Small intestine (tissue), 7 donors: ENCODE measurements around the gene PER3. TPM values are rescaled to one million over a fixed set of nuclear protein-coding genes. Genes with fewer than 3 reads are reported as not detected.
"Not testable (repeated sequence)": the region's sequence is repeated elsewhere in the genome, so short reads cannot be mapped to it uniquely, and the experiment has no call there.

Source experiments
- DNase-seq, 2 donors: peaks; one replicate each; pipeline versions ENCODE4 v3.0.0 to v3.0.0-alpha.2; 2013
- FAIRE-seq: peaks from 2 replicates; lab custom pipeline; 2012; peaks lifted over from hg19 to GRCh38; lab: Jason Lieb, UNC
- H3K27ac ChIP-seq, 3 donors: one replicate each; pipeline ENCODE4 v1.5.1; 2013; ENCODE audit warnings: low read length in 2 of 3, mild to moderate bottlenecking in 2 of 3, control low read depth in 1 of 3, inconsistent platforms in 1 of 3, low read depth in 1 of 3, moderate library complexity in 1 of 3
- H3K27me3 ChIP-seq, 3 donors: one replicate each; pipeline ENCODE4 v1.6.1; 2013; ENCODE audit warnings: low read length in 3 of 3, inconsistent platforms in 1 of 3; ENCODE audit not compliant: control insufficient read depth in 3 of 3, insufficient read depth in 3 of 3
- H3K36me3 ChIP-seq, 3 donors: one replicate each; pipeline ENCODE4 v1.6.1; 2013; ENCODE audit warnings: low read length in 3 of 3, inconsistent platforms in 1 of 3, low read depth in 1 of 3, mild to moderate bottlenecking in 1 of 3, moderate library complexity in 1 of 3; ENCODE audit not compliant: control insufficient read depth in 3 of 3, insufficient read depth in 2 of 3
- H3K4me1 ChIP-seq, 3 donors: one replicate each; pipeline ENCODE4 v1.6.1; 2013; ENCODE audit warnings: low read length in 2 of 3, inconsistent platforms in 1 of 3, low read depth in 1 of 3, mild to moderate bottlenecking in 1 of 3, moderate library complexity in 1 of 3; ENCODE audit not compliant: control insufficient read depth in 3 of 3, insufficient read depth in 2 of 3
- H3K4me3 ChIP-seq, 3 donors: one replicate each; pipeline ENCODE4 v1.5.1; 2013; ENCODE audit warnings: low read length in 3 of 3, control low read depth in 1 of 3, inconsistent platforms in 1 of 3, low read depth in 1 of 3, mild to moderate bottlenecking in 1 of 3, moderate library complexity in 1 of 3
- H3K9me3 ChIP-seq, 2 donors: one replicate each; pipeline ENCODE4 v1.6.1; 2013; ENCODE audit warnings: low read depth in 1 of 2, low read length in 1 of 2; ENCODE audit not compliant: control insufficient read depth in 2 of 2, insufficient read depth in 1 of 2
- WGBS, 3 donors: extraction: QIAGEN DNeasy Blood & Tissue Kit; methylation state at CpG; one replicate each; pipeline ENCODE4 v1.1.7; 2013; 5-methylcytosine and 5-hydroxymethylcytosine counted together
- polyA plus RNA-seq, 4 donors: library from polyadenylated mRNA; stranded (reverse) in 3 of 4; unstranded in 1 of 4; fragments of 200-250 nt in 3 of 4; fragments of 120-200 nt in 1 of 4; gene quantifications; one replicate each; pipeline versions ENCODE4 v1.2.1 to v1.2.3, GENCODE V29; 2013
- donor health status: healthy with polysubstance abuse.
- donor health status: control.
- donor health status: control.
- donor health status: Bipolar disorder and iron deficiency.
- donor health status: healthy.

PER3 gene
- polyA plus RNA-seq, 4 donors = 2.5 to 4.9 (median 3.5) TPM

DNA sequence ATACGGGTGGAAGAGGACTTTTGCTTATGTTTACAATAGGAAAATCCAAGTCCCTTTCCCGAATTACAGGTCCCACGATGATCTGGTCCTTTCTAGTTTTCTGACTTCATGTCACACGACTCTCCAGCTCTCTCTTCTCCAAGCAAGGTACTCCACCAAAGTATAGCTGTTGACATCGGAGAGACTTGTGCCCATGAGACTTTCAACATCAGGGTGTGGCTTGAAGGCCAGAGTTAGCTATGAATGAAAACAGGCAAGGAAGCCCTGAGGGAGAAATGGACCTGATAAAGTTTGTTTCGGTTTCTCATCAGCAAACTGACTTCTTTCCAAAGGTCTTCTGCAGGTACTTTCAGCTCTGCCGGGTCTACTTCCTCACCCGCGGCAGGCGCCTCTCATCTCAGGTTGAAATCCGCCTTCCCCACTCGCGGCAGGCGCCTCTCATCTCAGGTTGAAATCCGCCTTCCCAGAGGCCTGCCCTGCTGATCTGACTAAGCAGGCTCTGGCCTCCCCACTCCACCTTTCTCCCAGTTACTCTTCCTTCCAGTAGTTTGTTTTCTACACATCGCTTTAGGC is 2.1 kb upstream of the PER3 start:
- Histone ChIP-seq H3K27me3 (peaks cover 0 to 6% (median 0%) of the 10 kb centered on the region in 3 donors), H3K9me3 (peaks cover 0 to 9% of the 10 kb centered on the region in 2 donors), H3K36me3 (peaks cover 0 to 25% (median 7%) of the 10 kb centered on the region in 3 donors), H3K27ac (peak overlapping the region; percentile 67 to 87 (median 85)), H3K4me3 (peak overlapping the region in 1 of 3 donors; percentile 14), H3K4me1 (peaks cover 3 to 12% (median 9%) of the 10 kb centered on the region in 3 donors)
- peak; percentile 50 to 89 for DNase-seq
- no peak for FAIRE-seq
- 11 to 59% (median 22%) methylated on average over 16 of the region's 16 CpGs for WGBS, 3 donors

DNA sequence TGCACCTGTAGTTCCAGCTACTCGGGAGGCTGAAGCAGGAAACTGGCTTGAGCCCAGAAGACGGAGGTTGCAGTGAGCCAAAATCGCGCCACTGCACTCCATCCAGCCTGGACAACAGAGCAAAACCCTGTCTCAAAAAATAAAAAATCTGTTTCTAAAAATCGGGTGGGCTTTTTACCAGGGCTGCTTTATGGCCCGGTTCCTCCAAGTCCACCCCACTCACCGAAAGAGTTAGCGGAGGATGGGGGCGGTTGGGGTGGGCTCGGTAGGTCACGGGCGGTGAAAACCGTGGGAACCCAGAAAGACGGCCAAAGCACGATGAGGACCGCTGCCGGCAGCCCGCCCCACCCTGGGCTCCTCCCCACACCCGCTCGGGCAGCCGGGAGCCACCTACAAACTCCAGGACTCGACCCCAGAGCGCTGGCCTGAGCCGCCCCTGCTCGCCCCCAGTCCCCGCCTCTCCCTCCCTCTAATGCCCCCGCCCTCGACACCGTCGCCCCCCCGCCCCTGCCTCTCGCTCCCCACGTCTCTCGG is 846 bp upstream of the PER3 start:
- WGBS, 3 donors = 1 to 2% (median 2%) methylated on average over 23 to 34 of the region's 34 CpGs
- H3K4me1 ChIP-seq = peaks cover 3 to 12% (median 9%) of the 10 kb centered on the region in 3 donors
- peaks cover 0 to 6% (median 0%) of the 10 kb centered on the region in 3 donors for H3K27me3 ChIP-seq
- H3K4me3 ChIP-seq = peak overlapping the region; percentile 33 to 58 (median 54)
- DNase-seq (peak; percentile 33 to 55), FAIRE-seq (no peak)
- peaks cover 0 to 16% (median 0%) of the 10 kb centered on the region in 3 donors for H3K36me3 ChIP-seq
- H3K9me3 ChIP-seq = peaks cover 0 to 9% of the 10 kb centered on the region in 2 donors
- H3K27ac ChIP-seq = peak overlapping the region; percentile 67 to 87 (median 84)

- H3K4me1 ChIP-seq = peaks cover 3 to 12% (median 9%) of the 10 kb centered on the region in 3 donors
- peaks cover 0 to 6% (median 0%) of the 10 kb centered on the region in 3 donors for H3K27me3 ChIP-seq
- WGBS, 3 donors = 40 to 56% (median 55%) methylated on average over 41 to 52 of the region's 52 CpGs
- H3K36me3 ChIP-seq = peaks cover 0 to 11% (median 0%) of the 10 kb centered on the region in 3 donors
- peak overlapping the region in 2 of 3 donors; percentile 32 to 58 for H3K4me3 ChIP-seq
- no peak for FAIRE-seq
- DNase-seq = peak; percentile 16 to 26
- peak overlapping the region in 2 of 3 donors; percentile 72 to 74 for H3K27ac ChIP-seq
- H3K9me3 ChIP-seq = peaks cover 0 to 9% of the 10 kb centered on the region in 2 donors
Measured at GRCh38 chr1:7784492-7785071, 491 bp downstream of the PER3 start.

GRCh38 chr1:7785108-7785507 is 1.0 kb downstream of the PER3 start:
- Histone ChIP-seq H3K4me1 (peaks cover 3 to 12% (median 9%) of the 10 kb centered on the region in 3 donors), H3K9me3 (peaks cover 0 to 11% of the 10 kb centered on the region in 2 donors), H3K27me3 (peaks cover 0 to 6% (median 0%) of the 10 kb centered on the region in 3 donors), H3K4me3 (no peak overlapping the region), H3K36me3 (peaks cover 0 to 11% (median 0%) of the 10 kb centered on the region in 3 donors), H3K27ac (no peak overlapping the region)
- 90 to 95% (median 93%) methylated on average over 7 of the region's 7 CpGs for WGBS, 3 donors
- DNase-seq (no peak), FAIRE-seq (no peak)

DNA sequence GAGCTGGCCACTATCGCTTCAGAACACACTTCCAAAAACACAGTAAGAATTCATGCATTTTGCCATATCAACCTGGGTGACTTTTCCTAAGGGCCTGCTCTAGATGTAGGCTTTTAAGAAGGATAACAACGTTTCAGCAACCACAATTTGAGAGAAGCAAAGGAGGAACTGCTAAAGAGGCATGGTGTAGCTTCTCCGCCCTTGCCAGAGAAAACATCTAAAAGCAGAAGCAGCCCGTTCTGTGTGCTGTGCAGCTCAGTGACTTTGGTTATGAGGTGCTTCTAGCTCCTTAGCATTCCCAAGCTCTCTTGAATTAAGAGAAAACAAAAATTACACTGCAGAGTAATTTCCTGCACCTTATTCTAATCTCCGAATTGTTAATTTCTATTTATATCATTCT is 2.7 kb downstream of the PER3 start:
- H3K9me3 ChIP-seq = peaks cover 0 to 27% of the 10 kb centered on the region in 2 donors
- no peak for DNase-seq
- 68 to 74% (median 73%) methylated on average over 5 of the region's 5 CpGs for WGBS, 3 donors
- peaks cover 0 to 6% (median 0%) of the 10 kb centered on the region in 3 donors for H3K27me3 ChIP-seq
- H3K4me3 ChIP-seq = no peak overlapping the region
- H3K4me1 ChIP-seq = peaks cover 3 to 12% (median 6%) of the 10 kb centered on the region in 3 donors
- no peak for FAIRE-seq
- peaks cover 0 to 4% (median 0%) of the 10 kb centered on the region in 3 donors for H3K36me3 ChIP-seq
- H3K27ac ChIP-seq = no peak overlapping the region

- Histone ChIP-seq H3K4me1 (peaks cover 0 to under 1% (median 0%) of the 10 kb centered on the region in 3 donors), H3K36me3 (no peaks in the 10 kb centered on the region), H3K4me3 (no peak overlapping the region), H3K9me3 (peaks cover 0 to 22% of the 10 kb centered on the region in 2 donors), H3K27me3 (peaks cover 0 to 2% (median 0%) of the 10 kb centered on the region in 3 donors), H3K27ac (no peak overlapping the region)
- FAIRE-seq (no peak), DNase-seq (no peak)
- WGBS, 3 donors = 82 to 87% (median 84%) methylated on average over 5 of the region's 5 CpGs
Measured at GRCh38 chr1:7789828-7790227, 5.7 kb downstream of the PER3 start.

DNA sequence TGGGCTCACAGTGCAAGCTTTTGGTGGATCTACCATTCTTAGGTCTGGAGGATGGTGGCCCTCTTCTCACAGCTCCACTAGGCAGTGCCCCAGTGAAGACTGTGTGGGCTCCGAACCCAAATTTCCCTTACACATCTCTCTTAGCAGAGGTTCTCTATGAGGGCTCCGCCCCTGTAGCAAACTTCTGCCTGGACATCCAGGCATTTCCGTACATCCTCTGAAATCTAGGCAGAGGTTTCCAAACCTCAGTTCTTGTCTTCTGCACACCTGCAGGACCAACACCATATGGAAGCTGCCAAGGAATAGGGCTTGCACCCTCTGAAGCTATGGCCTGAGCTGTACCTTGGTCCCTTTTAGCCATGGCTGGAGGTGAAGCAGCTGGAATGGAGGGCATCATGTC is 6.9 kb downstream of the PER3 start:
- not testable (repeated sequence) for H3K36me3 ChIP-seq, FAIRE-seq, H3K4me3 ChIP-seq, DNase-seq, H3K4me1 ChIP-seq, H3K27me3 ChIP-seq, H3K27ac ChIP-seq
- 92 to 97% (median 97%) methylated on average over 3 of the region's 3 CpGs for WGBS, 3 donors
- H3K9me3 ChIP-seq = peaks cover 0 to 18% of the 10 kb centered on the region in 2 donors

DNA sequence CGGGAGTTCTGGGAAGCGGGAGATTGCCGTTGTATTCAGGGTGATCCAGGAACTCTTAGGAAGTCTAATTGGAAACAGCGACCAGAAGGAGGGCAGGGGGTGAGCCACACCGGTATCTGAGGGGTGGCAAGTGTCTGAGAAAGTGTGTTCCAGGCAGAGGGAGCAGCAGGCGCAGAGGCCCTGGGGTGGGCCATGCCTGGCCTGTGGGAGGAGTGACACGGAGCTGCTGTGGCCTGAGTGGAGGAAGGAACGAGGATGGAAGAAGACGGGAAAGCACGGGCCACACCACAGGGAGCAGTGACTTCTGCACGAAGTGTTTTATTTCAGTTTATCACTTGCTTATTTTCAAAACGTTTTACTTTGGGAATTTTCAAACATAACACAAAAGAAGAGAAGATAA is 11.3 kb downstream of the PER3 start:
- 89 to 91% (median 89%) methylated on average over 12 of the region's 12 CpGs for WGBS, 3 donors

More for the DNA sequence above, 11.3 kb downstream of the PER3 start:
- Histone ChIP-seq H3K4me1 (no peaks in the 10 kb centered on the region), H3K36me3 (peaks cover 0 to 4% (median 2%) of the 10 kb centered on the region in 3 donors), H3K27me3 (no peaks in the 10 kb centered on the region), H3K27ac (no peak overlapping the region), H3K4me3 (no peak overlapping the region), H3K9me3 (peaks cover 0 to 13% of the 10 kb centered on the region in 2 donors)
- FAIRE-seq (no peak), DNase-seq (no peak)
